Dermis blood vessel endothelial cell (primary cell): Measurements from ENCODE around the gene C10orf95. TPM values are rescaled to one million over a fixed set of nuclear protein-coding genes. Genes with fewer than 3 reads are reported as not detected.

ENCODE experiments used
- DNase-seq: peaks from one replicate; pipeline ENCODE4 v3.0.0; 2010
- total RNA-seq: library from RNA; depleted of rRNA; stranded (reverse); fragments of >200 nt; gene quantifications from 2 replicates; pipeline ENCODE4 v1.2.3, GENCODE V29; 2014

The C10orf95 gene
- total RNA-seq, 1 donor from 2014 or later: not detected

DNA sequence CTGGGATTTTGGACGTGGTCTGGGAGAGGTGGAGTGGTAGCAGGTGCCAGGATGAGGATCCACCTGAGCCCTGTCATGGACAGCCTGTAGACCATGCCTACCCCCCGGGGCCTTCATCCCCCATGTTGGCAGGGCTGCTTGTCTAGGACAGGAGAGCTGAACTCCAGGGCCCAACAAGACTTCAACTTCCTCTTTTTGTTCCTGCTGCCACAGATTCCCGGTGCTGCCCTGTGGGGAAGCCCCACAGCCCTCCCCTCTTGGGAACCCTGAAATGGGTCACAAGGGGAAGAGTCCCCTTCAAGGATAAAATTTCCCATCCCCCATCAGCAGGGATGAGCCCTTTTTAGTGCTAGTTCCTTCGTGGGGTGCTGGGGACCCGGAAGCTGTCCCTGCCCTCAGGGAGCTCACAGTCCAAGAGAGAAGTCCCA, 17.7 kb downstream of the C10orf95 start:
- DNase-seq: no peak

GRCh38 chr10:102432162-102432950, 19.0 kb downstream of the C10orf95 start, which contains the start of gene CUEDC2:
TSS of gene CUEDC2 (minus strand) at chr10:102432574. CDS start at chr10:102425188, 7,386 bp downstream.
- DNase-seq: peak; percentile 97

- DNase-seq: no peak
Observed at GRCh38 chr10:102431452-102432124, 19.8 kb downstream of the C10orf95 start.

DNA sequence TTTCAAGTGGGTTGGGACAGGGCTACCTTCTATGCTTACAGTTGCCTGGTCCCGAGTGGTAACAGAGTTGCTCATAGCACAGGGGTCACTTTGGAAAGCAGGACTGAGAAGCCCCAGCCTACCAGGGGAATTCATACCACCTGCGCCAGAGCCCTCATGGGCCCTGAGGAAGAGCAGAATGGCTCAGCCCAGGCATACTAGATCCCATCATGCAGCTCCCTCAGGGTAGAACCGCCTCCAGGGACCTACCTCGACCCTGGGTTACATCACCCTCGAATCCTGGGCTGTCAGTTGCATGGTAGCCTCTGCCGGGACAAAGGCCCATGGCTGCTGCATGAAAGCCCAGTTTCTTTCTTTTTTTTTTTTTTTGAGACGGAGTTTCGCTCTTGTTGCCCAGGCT, 21.9 kb downstream of the C10orf95 start:
- DNase-seq: no peak

GRCh38 chr10:102426803-102427287, 24.5 kb downstream of the C10orf95 start:
- no peak for DNase-seq

DNA sequence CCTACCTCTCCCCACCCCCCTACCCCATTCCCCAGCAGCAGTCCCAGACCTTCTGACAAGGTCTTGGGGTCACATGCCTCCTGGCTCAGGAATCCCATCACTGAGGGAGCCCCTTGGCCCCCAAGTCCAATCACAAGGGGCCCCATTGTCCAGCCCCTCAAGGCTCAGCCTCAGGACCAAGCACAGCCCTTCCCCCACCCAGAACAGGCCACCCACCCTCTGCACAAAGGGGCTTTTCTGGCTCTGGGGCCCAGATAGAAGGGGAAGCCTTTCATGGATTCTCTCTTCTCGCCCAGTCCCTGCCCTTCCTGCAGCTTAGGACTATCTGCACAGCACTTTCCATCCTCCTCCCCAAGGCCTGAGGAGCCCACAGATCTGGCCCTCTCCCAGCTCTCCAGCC, 25.9 kb downstream of the C10orf95 start:
- no peak for DNase-seq

GRCh38 chr10:102424916-102425315, 26.4 kb downstream of the C10orf95 start:
- no peak for DNase-seq

DNA sequence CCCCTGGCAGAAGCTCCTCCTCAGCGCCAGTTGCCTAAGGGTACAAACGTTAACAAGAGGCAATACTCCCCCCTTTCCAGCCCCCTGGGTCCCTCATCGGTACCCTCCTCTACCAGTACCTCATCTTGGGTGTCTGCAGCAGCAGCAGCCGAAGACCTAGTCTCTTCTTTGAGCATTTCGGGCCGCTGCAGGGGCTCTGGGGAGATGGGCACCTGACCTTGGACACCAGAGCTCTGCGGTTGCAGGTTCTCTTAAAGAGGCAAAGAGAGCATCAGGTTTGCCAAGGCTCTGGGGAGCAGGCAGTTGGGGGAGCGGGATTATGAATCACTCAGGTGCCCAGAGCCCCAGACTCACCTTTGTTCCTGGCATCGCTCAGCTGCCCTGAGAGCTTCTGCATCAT, 27.2 kb downstream of the C10orf95 start:
- no peak for DNase-seq

GRCh38 chr10:102423372-102423968, 27.9 kb downstream of the C10orf95 start:
- no peak for DNase-seq

- peak; percentile 87 for DNase-seq
Observed at GRCh38 chr10:102422545-102423129, 28.7 kb downstream of the C10orf95 start.

DNA sequence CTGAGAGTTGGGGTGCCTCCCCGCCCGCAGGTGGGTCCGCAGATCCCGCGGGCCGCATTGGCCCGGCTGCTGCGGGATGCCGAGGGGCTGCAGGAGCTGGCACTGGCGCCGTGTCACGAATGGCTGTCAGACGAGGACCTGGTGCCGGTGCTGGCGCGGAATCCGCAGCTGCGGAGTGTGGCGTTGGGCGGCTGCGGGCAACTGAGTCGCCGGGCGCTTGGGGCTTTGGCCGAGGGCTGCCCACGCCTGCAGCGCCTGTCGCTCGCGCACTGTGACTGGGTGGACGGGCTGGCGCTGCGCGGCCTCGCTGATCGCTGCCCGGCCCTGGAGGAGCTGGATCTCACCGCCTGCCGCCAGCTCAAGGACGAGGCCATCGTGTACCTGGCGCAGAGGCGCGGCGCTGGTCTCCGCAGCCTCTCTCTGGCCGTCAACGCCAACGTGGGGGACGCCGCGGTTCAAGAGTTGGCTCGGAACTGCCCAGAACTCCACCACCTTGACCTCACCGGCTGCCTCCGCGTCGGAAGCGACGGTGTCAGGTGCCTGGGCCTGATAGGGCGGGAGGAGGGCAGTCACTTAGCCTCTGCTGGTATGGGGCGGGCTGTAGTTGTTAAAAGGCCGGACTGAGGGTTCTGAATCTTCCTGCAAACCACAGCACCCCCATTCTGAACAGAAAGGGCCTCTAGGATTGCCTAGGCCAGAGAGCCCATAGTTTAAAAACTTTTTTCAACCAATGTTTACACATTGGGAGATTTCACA, 29.4 kb downstream of the C10orf95 start:
- DNase-seq: peak; percentile 33

GRCh38 chr10:102421507-102421756, 29.9 kb downstream of the C10orf95 start:
- no peak for DNase-seq

GRCh38 chr10:102420714-102421506, 30.4 kb downstream of the C10orf95 start, which contains the start of gene FBXL15:
TSS of gene FBXL15 (plus strand) at chr10:102420836. CDS start at chr10:102421130, 294 bp downstream.
- DNase-seq: peak; percentile 97

GRCh38 chr10:102420181-102420713, 31.1 kb downstream of the C10orf95 start:
- DNase-seq: no peak

- DNase-seq: peak; percentile 51
Observed at GRCh38 chr10:102419269-102420180, 31.8 kb downstream of the C10orf95 start.

- no peak for DNase-seq
Observed at GRCh38 chr10:102418622-102419268, 32.6 kb downstream of the C10orf95 start, which contains the start of gene PSD. TSS of gene PSD (minus strand) at chr10:102418785. CDS start at chr10:102417038, 1,747 bp downstream.

DNA sequence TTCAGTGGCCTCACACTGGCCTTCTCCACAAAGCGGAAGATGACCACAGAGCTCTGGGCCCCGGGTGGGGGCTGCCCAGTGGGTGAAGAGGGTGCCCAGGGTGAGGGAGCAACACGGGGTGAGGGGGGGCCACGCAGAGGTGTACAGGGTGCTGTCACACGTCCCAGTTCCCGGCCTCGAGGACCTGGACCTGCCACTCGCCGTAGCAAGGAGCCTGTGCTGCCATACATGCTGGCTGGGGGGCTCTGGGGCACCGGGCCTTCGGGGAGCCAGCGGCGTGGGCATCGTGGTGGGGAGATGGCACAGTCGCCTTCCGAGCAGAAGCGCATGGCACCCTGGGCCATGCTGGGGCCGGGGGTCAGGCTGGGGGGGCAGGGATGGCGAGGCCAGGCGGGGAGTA, 34.6 kb downstream of the C10orf95 start:
- no peak for DNase-seq

DNA sequence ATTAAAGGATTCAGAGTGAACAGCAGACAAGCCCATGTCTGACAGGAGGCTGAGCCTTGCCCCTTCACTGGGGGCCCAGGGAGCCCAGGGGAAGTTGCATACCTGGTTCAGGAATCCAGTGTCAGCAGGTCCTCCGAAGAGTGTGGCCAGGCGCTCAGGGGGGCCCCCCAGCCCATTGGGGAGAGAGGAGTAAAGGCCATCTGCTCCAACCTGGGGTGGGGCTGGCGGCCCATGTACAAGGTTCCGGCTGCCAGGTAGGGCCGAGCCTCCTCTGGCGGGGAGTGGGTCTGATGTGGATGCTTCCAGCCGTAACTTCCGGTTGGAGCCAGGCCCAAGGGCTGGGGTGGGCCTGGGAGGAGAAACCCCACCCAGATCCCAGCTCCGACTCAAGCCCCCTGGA, 35.1 kb downstream of the C10orf95 start:
- no peak for DNase-seq

- DNase-seq: no peak
Observed at GRCh38 chr10:102414749-102415148, 36.6 kb downstream of the C10orf95 start.
